Activated T-helper 9 cell treated with anti-CD3 and anti-CD28 coated beads, Interleukin-2, amount 50 U/mL, for 16 hours (primary cell): Measurements from ENCODE around the gene RASD1.

Source experiments
- DNase-seq: peaks from one replicate; pipeline ENCODE4 v3.0.0-alpha.2; 2020; ENCODE audit warnings: low read depth

RASD1 gene, protein sequence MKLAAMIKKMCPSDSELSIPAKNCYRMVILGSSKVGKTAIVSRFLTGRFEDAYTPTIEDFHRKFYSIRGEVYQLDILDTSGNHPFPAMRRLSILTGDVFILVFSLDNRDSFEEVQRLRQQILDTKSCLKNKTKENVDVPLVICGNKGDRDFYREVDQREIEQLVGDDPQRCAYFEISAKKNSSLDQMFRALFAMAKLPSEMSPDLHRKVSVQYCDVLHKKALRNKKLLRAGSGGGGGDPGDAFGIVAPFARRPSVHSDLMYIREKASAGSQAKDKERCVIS

DNA sequence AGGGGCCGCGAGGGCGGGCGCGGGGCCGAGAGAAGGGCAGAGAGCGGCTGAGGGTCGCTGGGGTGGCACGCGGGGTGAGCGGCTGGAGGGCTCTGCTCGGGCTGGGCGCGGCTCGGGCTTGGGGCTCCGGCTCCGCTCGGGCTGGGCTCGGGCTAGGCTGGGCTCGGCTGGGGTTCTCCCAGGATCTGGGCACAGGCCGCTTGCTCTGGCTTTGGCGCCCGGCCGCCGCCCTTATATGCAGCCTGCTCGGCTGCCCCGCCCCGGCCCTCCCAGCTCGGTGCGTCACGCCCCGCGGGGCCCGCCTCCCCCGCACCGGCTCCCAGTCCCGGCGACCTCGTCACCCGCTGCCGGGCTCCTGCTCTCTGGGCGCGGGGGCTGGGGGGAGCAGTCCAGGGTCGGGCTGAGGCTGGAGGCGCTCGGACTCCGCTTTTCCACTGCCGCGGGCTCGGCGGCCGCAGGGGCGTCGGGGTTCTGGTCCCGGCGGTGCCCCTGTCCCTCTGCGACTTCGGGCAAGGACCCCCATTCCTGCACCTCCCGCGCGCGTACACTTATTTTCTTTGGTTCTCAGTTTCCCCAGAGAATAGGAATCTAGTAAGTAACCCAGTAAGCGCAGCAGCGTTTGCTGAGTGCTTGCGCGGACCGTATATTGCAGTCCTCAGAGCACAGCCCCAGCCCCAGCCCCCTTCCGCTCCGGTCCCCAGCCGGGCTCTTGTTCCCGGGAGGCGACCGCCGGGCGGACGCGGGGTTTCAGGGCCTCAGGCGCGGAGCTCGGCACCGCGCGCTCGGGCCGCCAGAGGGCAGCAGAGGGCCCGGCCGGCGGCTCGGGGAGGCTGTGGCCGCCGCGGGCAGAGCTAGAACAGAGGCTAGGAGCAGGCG lies at the start of gene RASD1:
TSS of gene RASD1 (minus strand) at position 207 of the 876 bp plus-strand sequence. CDS start 214 bp downstream, outside the sequence.
- peak; percentile 78 for DNase-seq

DNA sequence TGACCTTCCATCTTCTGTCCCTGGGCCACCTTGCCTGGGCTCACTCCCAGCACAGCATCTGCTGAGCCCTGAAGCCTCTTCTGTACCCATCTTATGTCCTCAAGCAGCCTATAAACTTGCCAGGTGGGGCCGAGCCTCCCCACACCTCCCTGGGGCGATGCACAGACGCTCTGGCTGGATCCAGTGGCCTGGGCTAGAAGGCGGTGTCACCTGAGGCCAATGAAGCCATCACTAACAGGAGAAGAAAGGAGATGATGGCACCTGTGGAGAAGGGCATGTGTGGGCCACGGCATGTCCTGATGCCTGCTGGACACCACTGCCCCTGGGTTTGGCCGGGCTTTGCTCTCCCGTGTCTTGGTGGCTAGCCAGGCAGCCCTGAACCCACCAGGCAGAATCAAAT lies 49.8 kb upstream of the RASD1 start:
- DNase-seq: no peak

DNA sequence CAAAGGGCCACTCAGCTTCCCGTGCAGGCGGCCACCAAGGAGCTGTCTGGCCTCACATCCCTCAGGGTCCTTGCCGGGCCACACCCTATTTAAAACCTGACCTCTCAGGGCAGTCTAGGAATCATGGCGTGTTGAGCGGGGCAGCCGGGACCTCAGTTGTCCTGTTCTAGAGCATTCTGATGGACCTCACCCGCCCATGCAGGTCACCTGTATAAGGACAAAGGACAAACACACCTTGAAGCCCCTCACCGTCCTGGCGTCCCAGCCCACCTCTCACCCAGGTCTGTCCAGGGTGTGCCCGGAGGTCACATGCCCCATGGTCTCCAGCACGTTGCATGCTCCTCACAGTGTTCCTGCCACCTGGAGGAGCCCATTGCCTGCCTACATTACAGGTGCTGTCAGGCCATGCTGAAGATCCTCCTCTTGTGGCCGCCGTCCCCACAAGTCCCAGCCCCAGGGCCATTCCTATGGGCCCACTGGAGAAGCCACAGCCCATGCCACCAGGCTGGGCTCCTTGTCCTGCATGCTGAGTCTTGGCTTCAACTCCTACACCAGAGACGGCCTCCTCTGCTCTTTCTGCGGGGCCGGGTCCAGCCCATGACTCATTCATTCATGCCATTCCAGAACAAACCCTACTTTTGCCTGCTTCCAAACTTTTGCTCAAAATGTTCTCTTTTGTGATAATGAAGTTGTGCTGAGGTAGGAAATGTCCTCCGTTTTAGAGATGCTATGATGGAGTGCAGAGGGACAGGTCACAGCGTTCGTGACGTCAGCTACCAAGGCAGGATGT lies 49.0 kb upstream of the RASD1 start:
- DNase-seq: no peak

DNA sequence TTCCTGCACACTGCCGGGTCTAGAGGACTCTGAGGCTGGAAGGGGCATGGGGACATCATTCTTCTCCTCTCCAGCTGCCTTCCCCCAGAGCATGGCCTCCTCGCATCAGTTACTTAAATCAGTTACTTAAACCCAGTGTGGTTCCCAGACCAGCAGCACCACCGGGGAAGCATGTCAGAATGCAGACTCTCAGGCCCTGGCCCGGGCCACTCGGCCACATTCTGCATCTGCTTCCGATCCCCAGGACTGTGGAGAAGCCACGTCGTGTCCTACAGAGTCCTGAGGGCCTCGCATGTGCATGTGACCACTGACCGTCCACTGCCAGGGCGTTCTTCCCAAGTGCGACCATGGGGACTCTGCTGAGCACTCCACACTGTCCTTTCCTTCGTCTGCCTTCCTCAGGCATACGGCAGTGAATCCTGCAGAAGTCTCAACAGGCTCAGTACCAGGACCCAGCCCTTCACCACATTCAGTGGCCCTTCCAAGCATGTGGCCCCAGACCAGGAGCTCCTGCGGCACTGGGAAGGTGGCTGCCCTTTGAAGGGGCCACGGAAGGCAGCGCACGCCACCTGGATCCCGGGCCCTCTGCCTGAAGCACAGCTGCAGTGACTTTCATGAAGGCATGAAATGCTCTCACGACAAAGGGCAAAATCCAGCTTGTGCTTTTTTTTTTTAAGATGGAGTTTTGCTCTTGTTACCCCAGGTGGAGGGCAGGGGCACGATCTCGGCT lies 46.9 kb upstream of the RASD1 start:
- DNase-seq: no peak

DNA sequence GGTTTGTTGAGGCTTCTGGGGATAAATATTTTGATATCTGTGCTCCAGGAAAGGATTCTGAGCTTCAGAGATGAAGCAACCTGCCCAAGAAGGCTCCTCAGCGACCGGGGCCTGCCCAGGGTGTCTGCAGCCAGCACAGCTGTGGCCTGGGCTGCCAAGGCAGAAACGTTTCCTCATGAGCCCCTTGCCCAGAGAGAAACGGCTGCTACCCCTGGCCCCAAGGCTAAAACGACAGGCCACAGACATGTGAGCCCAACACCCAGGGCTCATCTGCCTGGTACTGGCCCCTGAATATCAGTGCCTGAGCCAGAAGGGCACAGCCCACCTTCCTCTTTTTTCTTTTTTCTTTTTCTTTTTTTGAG lies 45.4 kb upstream of the RASD1 start:
- DNase-seq: no peak

DNA sequence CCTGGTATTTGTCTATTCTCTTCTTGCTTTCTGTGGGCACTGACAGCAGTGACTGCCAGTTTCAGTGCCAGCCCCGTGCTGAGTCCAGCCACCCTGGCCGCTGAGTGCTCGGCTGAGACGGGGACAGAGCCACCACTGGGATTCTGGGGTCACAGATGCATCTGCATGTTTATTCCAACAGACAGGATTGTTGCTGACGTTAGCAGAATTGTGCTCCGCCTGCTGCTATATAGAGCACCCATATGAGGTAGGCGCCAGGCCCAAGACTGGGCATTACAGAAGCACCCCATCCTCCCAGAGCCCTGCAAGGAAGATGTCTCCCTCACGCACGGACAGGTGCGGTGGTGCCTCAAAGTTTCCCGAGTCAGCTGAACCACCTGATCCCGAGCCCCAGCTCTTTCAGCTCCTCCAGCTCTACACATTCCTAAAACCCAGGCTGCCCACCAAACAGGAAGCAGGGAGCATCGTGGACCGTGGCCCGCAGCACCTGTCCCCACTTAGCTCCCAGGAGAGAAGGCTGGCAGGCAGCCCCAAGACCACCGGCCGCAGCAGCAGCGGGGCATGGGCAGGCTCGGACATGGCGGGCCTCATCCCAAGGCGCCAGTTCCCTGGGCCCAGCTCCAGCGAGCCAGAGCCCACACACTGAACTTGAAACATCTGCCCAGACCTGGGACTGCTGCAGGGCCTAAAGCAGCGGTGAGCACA lies 44.9 kb upstream of the RASD1 start:
- DNase-seq: no peak

DNA sequence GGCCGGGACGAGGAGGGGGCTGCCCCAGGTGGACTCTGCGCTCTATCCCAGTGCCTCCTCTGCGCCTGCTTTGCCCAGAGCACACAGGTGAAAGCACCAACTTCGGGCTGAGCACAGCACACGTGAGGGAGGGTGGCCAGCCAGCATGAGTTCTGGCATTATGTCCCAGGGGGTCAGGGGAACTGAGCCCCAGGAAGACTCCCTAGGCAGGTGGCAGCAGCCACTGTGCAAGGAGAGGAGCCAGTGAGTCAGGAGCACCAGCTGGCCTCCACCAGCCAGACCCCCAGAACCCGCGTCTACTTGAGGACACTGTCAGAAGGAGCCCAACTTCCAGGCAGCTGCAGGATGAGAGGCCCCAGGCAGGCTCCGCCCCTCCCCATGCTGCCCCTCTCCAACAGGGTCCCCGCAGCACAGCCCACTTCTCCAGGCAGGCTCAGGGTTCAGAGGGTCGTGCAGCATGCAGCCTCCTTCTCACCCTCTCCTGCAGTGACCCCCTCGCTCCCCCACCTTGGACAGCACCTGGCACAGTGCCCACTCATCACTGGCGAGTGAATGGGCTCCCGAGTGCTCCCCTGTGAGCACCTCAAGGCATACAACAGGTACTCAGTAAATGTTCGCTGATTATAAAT lies 44.2 kb upstream of the RASD1 start:
- DNase-seq: no peak

DNA sequence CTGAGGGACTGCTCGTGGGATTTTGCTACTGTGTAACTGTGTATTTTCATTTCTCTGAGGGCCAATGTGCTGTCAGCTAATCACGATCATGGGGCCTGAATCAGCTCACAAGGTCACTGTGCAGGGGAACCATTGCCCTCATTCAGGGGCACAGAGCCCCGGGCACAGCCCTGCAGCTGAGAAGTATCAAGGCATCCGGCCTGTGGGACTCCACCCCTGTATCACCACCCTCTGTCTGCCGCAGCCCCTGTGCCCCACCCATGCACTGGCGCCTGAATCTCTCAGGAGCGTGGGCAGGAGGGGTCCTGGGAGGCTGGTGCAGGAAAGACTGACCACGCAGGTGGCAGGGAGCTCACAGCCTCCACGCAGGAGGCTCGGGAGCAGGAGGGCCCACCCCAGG lies 43.4 kb upstream of the RASD1 start:
- DNase-seq: no peak

DNA sequence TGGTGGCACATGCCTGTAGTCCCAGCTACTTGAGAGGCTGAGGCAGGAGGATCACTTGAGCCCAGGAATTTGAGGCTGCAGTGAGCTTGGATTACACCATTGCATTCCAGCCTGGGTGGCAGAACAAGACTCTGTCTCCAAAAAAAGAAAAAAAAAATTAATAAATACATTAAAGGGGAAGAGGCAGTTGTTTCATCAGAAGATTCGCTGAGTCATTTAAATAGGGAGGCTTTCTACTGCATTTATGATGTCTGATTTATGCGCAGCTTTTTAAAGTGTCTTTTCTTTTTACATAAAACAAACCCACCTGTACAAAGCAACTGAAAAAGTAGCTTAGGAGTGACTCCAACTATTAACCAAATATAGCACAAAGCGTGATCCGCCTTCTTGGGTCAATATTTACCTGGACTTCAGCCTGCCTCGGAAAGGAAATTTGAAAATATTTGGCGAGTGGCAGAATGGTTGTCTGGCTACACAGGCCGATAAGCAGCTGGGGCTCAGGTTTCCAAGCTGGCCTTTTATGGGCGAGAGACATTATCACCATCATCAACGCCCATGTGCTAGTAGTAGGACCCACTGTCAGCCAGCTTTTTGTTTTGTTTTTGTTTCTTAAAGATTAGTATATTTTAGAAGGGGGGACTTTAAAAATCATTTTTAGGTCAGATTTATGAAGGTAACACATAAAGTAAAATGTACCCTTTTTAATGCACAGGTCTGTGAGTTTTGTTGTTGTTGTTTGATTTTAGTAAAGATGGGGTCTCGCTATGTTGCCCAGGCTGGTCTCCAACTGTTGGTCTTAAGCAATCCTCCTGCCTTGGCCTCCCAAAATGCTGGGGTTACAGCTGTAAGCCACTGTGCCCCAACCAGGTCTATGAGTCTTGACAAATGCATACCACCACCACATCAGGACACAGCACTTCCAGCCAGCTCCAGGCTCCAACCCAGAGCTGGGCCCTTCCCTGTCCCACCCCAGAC lies 42.5 kb upstream of the RASD1 start:
- DNase-seq: no peak

DNA sequence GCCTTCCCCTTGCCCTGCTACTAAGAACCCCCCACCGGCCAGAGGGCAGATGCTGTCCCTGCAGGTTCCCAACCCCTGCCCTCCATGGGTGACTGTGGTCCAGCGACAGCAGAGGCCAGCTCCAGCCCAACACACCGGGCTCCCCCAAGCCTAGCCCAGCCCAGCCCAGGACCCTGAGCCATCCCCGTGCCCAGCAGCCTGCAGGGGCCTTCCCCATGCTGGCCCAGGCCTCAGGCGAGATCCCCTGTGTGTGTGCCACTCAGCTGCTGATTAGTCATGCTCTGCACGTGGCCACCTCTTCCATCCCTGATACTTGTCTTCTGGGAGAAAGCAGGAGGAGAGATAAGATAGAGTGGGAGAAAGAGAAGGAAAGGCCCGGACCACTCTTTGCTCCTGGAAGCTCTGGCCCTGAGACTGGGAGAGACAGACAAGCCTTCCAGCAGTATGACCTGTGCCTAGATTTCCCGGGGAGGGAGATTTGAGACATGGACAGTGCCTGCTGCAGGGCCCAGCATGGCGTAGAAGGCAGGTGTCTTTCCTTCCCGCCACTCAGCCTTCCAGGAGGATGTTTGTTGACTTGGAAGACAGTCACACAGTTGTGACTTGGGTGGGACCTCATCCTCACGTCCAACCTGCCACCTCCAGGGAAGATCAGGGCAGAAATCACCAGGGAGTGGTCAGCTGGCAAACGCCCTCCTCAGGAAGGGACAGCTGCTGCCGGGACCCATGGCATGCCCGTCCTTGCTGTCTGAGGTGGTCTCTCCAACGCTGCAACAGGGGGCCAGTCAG lies 41.3 kb upstream of the RASD1 start:
- no peak for DNase-seq

DNA sequence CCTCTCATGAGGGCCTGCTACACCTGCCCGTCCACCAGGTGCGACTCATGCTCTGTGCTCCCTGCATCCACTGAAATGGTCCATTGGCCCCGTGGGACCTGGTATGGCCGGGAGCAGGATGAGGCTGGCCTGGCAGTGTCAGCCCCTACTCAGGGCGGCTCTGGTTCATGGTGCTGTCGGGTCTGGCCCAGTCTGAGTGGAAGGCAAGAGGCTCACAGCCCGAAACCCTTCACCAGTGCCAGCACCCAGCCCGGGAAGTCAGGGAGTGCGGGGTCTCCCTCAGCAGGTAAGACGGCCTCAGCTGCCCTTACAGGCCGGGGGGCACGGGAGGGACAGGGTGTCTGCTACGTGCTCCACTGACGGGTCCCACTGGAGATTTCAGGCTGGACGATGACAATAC lies 40.5 kb upstream of the RASD1 start:
- DNase-seq: no peak

DNA sequence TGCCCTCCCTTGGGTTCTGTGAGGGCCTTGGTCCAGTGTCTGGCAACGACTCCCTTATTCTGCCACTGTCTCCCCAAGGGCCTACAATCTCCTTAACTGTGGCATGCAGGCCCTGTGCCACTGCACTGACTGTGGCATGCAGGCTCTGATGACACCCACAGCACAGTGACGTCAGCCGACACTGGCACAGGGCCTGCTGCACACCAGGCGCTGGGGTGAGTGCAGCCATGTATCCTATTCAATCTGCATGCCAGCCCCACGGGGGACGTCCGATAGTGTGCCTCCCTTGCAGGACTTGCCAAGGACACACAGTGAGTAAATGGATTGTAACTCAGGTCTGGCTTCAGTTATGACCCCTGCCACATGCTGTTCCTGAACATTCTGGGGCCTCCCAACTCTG lies 39.8 kb upstream of the RASD1 start:
- no peak for DNase-seq

DNA sequence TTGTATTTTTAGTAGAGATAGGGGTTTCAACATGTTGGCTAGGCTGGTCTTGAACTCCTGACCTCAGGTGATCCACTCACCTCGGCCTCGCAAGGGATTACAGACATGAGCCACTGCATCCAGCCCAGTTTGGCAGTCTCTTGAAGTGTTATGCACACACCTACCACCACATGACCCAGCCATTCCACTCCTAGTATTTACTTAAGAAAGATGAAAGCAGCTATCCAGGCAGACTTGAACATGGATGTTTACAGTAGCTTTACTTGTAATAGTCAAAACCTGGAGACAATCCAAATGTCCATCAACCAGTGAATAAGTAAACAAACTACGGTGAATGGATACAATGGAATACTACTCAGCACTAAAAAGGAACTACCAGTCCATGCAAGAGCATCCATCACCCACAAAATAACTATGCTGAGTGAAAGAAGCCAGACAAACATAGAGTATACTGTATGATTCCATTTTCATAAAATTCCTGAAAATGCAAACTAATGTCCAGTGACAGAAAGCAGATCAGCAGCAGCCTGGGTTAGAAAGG lies 37.8 kb upstream of the RASD1 start:
- DNase-seq: no peak

DNA sequence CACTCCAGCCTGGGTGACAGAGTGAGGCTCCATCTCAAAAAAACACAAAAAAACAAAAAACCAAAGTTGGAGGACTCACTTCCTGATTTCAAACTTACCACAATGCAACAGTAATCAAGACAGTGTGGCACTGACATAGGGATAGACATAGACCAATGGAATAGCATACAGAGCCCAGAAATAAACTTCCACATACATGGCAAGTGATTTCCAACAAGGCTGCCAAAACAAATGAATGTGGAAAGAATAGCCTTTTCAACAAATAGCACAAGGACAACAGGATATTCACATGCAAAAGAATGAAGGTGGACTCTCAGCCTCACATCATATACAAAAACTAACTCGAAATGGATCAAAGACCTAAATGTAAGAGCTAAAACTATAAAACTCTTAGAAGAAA lies 36.8 kb upstream of the RASD1 start:
- DNase-seq: no peak

DNA sequence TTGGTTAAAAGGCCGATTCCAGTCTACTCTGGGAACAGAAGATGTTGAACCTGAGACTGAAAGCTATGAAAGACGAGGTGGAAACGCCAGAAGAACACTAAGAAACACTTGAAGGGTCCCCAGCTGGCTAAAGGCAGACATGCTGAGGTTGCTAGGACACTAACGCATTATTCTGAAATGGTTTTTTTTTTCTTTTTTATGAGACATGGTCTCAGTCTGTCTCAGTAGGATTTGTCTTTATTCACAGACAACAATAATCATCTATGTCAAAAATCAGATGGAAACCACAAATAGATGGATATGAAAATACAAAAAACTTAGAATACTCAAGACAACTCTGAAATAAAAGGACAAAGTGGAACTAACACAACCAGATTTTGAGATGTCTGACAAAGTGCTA lies 35.0 kb upstream of the RASD1 start:
- no peak for DNase-seq

DNA sequence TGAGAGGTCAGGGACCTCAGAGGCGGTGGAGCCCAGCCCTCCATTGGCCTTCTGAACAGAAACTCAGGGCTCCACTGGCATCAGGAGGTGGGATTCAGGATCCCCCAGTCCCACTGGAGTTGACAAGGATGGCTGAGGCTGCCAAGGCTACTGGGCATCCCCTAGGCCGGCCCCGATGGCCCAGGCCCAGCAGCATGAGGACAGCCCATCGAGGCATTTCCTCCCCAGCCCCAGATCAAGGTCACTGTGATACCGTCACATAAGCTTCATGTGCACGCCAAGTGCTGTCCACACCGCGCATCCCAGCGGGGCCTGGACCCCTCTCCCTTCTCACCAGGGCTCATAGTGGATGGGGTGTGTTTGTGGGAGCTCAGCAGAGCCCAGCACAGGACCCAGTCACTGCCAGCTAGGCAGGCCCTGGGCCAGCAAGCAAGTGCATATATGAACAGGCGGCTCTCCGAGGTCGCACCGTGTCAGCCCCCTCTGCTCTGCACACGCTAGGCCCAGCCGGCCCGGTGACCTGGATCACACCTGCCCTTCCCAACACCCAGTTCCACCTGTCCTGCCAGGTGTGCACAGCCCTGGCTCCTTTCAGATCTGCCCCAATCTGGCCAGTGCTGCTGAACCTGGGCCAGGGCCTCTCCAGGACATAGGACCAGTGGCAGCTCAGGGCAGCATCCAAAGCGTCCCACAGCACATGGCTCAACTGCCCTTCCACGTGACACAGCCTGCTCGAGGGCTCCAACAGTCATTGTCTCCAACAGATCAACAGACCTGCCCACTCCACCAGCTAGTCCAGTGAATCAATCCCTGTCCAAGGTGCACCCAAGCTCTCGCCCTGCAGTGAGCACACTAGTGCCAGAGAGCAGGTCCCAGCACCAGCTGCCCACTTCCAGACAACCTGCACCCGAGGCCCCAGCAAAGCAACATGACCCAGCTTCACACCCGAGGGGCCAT lies 32.8 kb upstream of the RASD1 start:
- DNase-seq: no peak

DNA sequence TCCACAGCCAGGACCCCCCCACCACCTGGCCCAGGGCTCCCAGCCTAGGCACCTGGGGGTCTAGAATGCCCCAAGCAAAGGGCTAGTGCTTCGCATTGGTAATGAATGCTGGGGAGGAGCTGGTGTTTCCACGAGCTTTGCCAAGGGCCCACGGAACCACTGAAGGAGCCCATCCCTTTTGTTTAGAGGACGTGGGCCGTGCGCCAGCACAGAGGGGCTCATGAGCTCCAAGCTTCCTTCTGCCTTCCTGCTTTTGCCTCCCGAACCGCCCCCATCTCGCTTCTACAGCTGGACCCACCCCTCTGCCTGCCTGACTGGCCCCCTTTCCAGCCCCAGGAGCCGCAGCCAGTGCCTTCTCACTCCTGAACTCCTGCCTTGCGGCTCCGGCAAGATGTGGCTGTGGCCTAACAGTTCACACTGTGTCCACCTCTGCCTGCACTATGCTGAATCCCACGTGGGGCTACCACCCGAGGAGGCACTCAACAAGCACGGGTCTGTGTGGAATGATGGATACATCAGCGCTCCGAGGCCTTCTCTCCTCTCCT lies 31.8 kb upstream of the RASD1 start:
- no peak for DNase-seq
